Measurements from ENCODE around the gene GLYATL1. TPM values are rescaled to one million over a fixed set of nuclear protein-coding genes. Genes with fewer than 3 reads are reported as not detected.
A peak's percentile ranks its signal among the peaks of the same experiment; 100 is the strongest.

The GLYATL1 gene
- total and polyA plus RNA-seq, 2 experiments from 2014 or later = 0.54 TPM; not detected in 1

- Histone ChIP-seq H3K27ac (no peak overlapping the region), H3K4me2 (ENCODE audit: unreplicated experiment) (no peak overlapping the region), H3K4me1 (ENCODE audit: insufficient read depth) (no peaks in the 10 kb centered on the region), H3K9ac (no peak overlapping the region), H3K79me2 (ENCODE audit: insufficient read depth) (no peaks in the 10 kb centered on the region), H3F3A (ENCODE audit: insufficient read depth) (no peaks in the 10 kb centered on the region), H4K20me1 (ENCODE audit: insufficient read depth) (no peaks in the 10 kb centered on the region), H3K9me3 (ENCODE audit: low read depth) (no peaks in the 10 kb centered on the region), H2AFZ (no peak overlapping the region), H3K9me2 (ENCODE audit: insufficient read depth) (no peaks in the 10 kb centered on the region), H3K36me3 (ENCODE audit: low read depth) (no peaks in the 10 kb centered on the region), H3K4me3 (no peak overlapping the region), H3K27me3 (replicated peaks; ENCODE audit: insufficient read depth) (peaks cover 23% of the 10 kb centered on the region; the same call in 1 of the 2 replicates)
- in situ Hi-C loops (cut with MboI) = no loop called here
- TF ChIP-seq EZH2phosphoT487 (IDR thresholded peaks at IDR 0.05; ENCODE audit: insufficient read depth, low read depth) (no peak), EZH2 (IDR thresholded peaks at IDR 0.05; ENCODE audit: insufficient read depth, poor library complexity, severe bottlenecking) (no peak)
- peak; percentile 28 for DNase-seq
- 16 to 17% methylated on average over 2 of the region's 2 CpGs for WGBS, 2 experiments (ENCODE audit: low coverage in 1 of 2, low lambda C conversion rate in 2 of 2, missing lambda C conversion rate in 2 of 2)
Observed at GRCh38 chr11:58958500-58958899, 19.2 kb downstream of the GLYATL1 start.

GRCh38 chr11:58963551-58964104 lies 24.3 kb downstream of the GLYATL1 start:
- H2AFZ ChIP-seq = peak overlapping the region; percentile 75
- H3K27ac ChIP-seq = no peak overlapping the region
- TF ChIP-seq EZH2phosphoT487 (IDR thresholded peaks at IDR 0.05; ENCODE audit: insufficient read depth, low read depth) (no peak), EZH2 (IDR thresholded peaks at IDR 0.05; ENCODE audit: insufficient read depth, poor library complexity, severe bottlenecking) (no peak)
- DNase-seq = peak; percentile 40
- H4K20me1 ChIP-seq (ENCODE audit: insufficient read depth) = no peaks in the 10 kb centered on the region
- H3K27me3 ChIP-seq (replicated peaks; ENCODE audit: insufficient read depth) = peaks cover 36% of the 10 kb centered on the region
- in situ Hi-C loops (cut with MboI) = no loop called here
- peak overlapping the region; percentile 45 for H3K4me3 ChIP-seq
- H3K4me1 ChIP-seq (ENCODE audit: insufficient read depth) = 0 out of 2 replicates have a peak, but pooled peaks cover 3% of the 10 kb centered on the region
- H3K9me2 ChIP-seq (ENCODE audit: insufficient read depth) = no peaks in the 10 kb centered on the region
- no peaks in the 10 kb centered on the region for H3K79me2 ChIP-seq (ENCODE audit: insufficient read depth)
- H3K9ac ChIP-seq = no peak overlapping the region
- 4 to 6% methylated on average over 27 of the region's 27 CpGs for WGBS, 2 experiments (ENCODE audit: low coverage in 1 of 2, low lambda C conversion rate in 2 of 2, missing lambda C conversion rate in 2 of 2)
- H3F3A ChIP-seq (ENCODE audit: insufficient read depth) = no peaks in the 10 kb centered on the region
- H3K36me3 ChIP-seq (ENCODE audit: low read depth) = no peaks in the 10 kb centered on the region
- H3K4me2 ChIP-seq (ENCODE audit: unreplicated experiment) = peak overlapping the region; percentile 57
- no peaks in the 10 kb centered on the region for H3K9me3 ChIP-seq (ENCODE audit: low read depth)

DNA sequence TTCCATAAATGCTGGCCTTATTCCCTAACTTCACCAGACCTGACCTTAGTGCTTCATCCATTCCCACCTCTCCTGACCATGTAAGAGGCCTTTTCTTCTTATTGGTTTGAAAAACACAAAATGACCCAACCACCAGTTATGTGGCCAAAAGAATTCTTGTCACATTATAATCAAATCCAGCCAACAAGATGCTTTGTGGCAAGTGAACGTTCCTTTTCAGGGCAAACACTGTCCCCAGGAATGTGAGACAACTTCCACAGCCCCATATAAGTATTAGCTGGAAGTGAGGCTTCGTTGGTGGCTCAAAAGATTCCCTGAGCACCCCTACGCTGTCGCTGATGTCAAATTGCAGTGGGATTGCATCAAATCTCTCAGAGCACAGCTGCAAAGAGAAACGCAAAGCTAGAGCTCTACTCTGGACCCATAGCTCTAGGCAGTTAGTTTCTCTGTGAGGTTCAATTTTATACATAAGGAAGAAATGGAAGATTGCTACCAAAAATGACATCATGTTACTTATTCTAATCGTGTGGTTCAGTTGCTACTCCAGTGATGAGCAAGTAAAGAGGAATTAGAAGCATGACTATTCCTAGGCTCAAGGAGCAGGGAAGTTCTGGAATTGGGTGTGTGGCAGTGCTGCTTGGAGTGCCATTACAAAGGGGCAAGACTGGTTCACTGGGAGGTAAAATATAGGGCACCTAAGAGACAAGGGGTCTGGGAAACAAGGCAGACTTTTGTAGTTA lies 26.1 kb downstream of the GLYATL1 start:
- no peaks in the 10 kb centered on the region for H3K79me2 ChIP-seq (ENCODE audit: insufficient read depth)
- no peaks in the 10 kb centered on the region for H3K9me2 ChIP-seq (ENCODE audit: insufficient read depth)
- 0 out of 2 replicates have a peak, but pooled peaks cover 3% of the 10 kb centered on the region for H3K4me1 ChIP-seq (ENCODE audit: insufficient read depth)
- H3K4me2 ChIP-seq (ENCODE audit: unreplicated experiment) = no peak overlapping the region
- H3K4me3 ChIP-seq = no peak overlapping the region
- no peak for TF ChIP-seq EZH2phosphoT487 (IDR thresholded peaks at IDR 0.05; ENCODE audit: insufficient read depth, low read depth)
- TF ChIP-seq EZH2 (IDR thresholded peaks at IDR 0.05; ENCODE audit: insufficient read depth, poor library complexity, severe bottlenecking) = no peak
- H3K9me3 ChIP-seq (ENCODE audit: low read depth) = no peaks in the 10 kb centered on the region
- H3K27me3 ChIP-seq (replicated peaks; ENCODE audit: insufficient read depth) = peaks cover 36% of the 10 kb centered on the region
- peak; percentile 58 for DNase-seq
- no peaks in the 10 kb centered on the region for H3F3A ChIP-seq (ENCODE audit: insufficient read depth)
- 22 to 26% methylated on average over 6 of the region's 6 CpGs for WGBS, 2 experiments (ENCODE audit: low coverage in 1 of 2, low lambda C conversion rate in 2 of 2, missing lambda C conversion rate in 2 of 2)
- in situ Hi-C loops (cut with MboI) = no loop called here
- H3K27ac ChIP-seq = no peak overlapping the region
- H4K20me1 ChIP-seq (ENCODE audit: insufficient read depth) = no peaks in the 10 kb centered on the region
- no peak overlapping the region for H2AFZ ChIP-seq
- no peak overlapping the region for H3K9ac ChIP-seq
- no peaks in the 10 kb centered on the region for H3K36me3 ChIP-seq (ENCODE audit: low read depth)

GRCh38 chr11:58968251-58968711 lies 29.0 kb downstream of the GLYATL1 start:
- Histone ChIP-seq H3K36me3 (ENCODE audit: low read depth) (no peaks in the 10 kb centered on the region), H2AFZ (no peak overlapping the region), H3K4me3 (no peak overlapping the region), H3K4me2 (ENCODE audit: unreplicated experiment) (no peak overlapping the region), H3K9ac (no peak overlapping the region), H3K4me1 (ENCODE audit: insufficient read depth) (0 out of 2 replicates have a peak, but pooled peaks cover 3% of the 10 kb centered on the region), H3K9me2 (ENCODE audit: insufficient read depth) (no peaks in the 10 kb centered on the region), H3K27me3 (replicated peaks; ENCODE audit: insufficient read depth) (peaks cover 29% of the 10 kb centered on the region), H3K79me2 (ENCODE audit: insufficient read depth) (no peaks in the 10 kb centered on the region), H3F3A (ENCODE audit: insufficient read depth) (no peaks in the 10 kb centered on the region), H3K27ac (no peak overlapping the region), H3K9me3 (ENCODE audit: low read depth) (no peaks in the 10 kb centered on the region), H4K20me1 (ENCODE audit: insufficient read depth) (no peaks in the 10 kb centered on the region)
- TF ChIP-seq EZH2 (IDR thresholded peaks at IDR 0.05; ENCODE audit: insufficient read depth, poor library complexity, severe bottlenecking) = no peak
- no peak for TF ChIP-seq EZH2phosphoT487 (IDR thresholded peaks at IDR 0.05; ENCODE audit: insufficient read depth, low read depth)
- WGBS, 2 experiments (ENCODE audit: low coverage in 1 of 2, low lambda C conversion rate in 2 of 2, missing lambda C conversion rate in 2 of 2) = 33 to 40% methylated on average over 26 of the region's 26 CpGs
- in situ Hi-C loops (cut with MboI) = no loop called here
- no peak for DNase-seq
